HT-29 (cell line): ENCODE results near the gene ZNF236. TPM values are rescaled to one million over a fixed set of nuclear protein-coding genes. Genes with fewer than 3 reads are reported as not detected.

Experiments used
- DNase-seq: peaks from one replicate; pipeline ENCODE4 v3.0.0-alpha.2; 2015; ENCODE audit warnings: low spot score
- total RNA-seq: library from RNA; depleted of rRNA; stranded (reverse); fragments of >200 nt; shearing (Covaris generic); gene quantifications from 2 replicates; pipeline ENCODE4 v1.2.3, GENCODE V29; 2014

ZNF236 gene
- total RNA-seq, 1 experiment from 2014 or later: 6.6 TPM

GRCh38 chr18:76859474-76860339 lies 37.4 kb downstream of the ZNF236 start:
- no peak for DNase-seq

GRCh38 chr18:76860411-76860810 lies 38.1 kb downstream of the ZNF236 start:
- no peak for DNase-seq

DNA sequence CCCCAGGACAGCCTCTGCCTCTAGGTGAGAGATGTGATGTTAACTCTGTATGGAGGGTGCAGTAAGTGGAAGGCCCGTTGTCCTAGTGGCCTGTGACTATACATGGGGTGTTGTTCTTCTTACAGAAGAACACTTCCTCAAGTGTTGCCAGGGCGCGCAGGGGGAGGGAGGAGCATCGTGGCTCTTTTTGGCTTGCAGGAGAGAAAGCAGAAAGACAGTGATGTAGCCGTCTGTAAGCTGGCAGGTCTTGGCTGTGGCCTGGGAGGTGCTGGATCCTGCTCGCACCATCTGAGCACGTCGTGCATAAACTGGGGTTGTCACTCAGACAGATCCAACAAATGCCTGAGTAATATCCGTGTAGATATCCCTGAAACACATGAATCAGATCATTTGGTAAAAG lies 44.3 kb downstream of the ZNF236 start:
- no peak for DNase-seq

GRCh38 chr18:76873311-76873710 lies 51.0 kb downstream of the ZNF236 start:
- DNase-seq: no peak

DNA sequence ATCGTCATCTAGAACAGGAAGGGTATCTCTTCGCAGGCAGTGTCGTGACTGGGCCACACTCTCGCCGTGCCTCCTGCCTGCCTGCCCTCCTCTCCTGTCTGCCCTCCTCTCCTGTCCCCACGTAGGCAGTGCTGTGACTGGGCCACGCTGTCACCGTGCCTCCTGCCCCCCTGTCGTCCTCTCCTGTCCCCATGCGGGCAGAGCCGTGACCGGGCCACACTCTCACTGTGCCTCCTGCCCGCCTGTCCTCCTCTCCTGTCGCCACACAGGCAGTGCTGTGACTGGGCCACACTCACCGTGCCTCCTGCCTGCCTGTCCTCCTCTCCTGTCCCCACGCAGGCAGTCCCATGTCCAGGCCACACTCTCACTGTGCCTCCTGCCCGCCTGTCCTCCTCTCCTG lies 51.4 kb downstream of the ZNF236 start:
- DNase-seq: no peak

- no peak for DNase-seq
These were observed 52.5 kb downstream of the ZNF236 start for GRCh38 chr18:76874642-76875389.

DNA sequence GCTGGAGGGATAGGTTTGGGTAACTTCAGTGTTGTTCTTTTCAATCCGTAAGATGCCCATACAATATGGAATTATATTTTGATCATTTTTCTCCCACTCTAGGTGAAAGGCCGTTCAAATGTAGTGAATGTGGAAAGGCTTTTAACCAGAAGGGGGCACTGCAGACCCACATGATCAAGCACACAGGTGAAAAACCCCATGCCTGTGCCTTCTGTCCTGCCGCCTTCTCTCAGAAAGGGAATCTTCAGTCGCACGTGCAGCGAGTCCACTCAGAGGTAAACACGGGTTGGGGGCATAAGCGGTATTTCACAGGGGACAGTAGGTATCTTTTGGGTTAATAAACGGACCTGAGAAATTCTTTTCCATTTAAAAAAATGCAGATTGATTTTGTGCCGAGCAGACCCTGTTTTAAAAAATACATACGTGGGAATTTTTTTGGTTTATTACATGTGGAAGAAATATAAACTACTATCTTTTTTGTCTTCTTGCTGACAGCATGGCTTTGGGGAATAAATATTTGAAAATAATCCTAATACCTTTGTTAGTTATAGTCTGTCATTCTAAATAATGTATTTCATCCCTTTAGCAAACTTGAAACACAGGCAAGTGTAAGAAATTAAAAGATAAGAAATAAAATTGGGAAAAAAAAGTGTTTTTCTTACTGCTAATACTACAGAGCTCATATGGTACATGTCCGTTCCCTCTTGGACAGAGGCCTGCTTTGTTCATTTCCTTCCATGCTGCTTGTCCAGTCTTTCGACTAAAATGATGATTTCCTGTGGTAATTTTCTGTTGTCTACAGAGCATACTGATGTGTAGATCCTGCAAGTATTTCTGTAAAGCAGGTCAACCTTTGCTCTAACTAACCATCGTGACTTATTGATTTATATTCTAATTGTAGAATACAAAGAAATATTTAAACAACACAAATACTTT lies 53.3 kb downstream of the ZNF236 start:
- DNase-seq: peak; percentile 34

DNA sequence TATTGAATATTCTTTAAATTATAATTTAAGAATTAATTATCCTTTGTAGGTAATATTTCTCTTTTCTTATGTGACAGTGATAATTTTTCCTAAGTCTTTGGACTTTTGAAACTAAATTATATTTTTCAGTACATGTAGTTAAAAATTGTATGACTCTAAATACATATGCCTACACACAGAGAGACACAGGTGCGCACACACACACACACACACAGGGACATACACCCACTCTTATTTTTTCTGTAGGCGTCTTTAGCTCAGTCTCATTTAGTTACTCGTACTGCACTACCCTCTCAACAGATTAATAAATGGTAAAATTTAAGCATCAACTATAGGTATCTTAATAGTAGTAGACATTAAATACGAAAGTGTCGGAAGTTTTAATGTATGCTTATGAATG lies 56.1 kb downstream of the ZNF236 start:
- DNase-seq: no peak

GRCh38 chr18:76880026-76880425 lies 57.7 kb downstream of the ZNF236 start:
- no peak for DNase-seq

GRCh38 chr18:76881744-76882143 lies 59.4 kb downstream of the ZNF236 start:
- no peak for DNase-seq

DNA sequence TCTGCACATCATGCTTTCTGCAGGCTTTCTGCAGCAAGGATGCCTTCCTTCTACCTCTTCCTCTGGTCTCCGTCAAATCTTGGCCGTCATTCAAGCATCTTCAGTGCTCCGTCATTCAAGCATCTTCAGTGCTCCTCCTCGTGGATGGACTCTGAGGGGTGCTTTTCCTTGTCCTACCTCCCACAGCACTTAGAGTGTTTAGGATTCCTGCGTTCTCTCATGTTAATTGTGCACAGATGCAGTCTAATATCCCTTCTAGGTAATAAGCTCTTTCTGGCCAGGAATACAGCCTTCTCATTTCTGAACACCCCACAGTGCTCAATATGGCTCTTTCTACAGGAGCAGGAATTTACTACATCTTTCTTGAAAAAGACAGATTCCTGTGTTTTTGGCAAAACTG lies 59.8 kb downstream of the ZNF236 start:
- no peak for DNase-seq

DNA sequence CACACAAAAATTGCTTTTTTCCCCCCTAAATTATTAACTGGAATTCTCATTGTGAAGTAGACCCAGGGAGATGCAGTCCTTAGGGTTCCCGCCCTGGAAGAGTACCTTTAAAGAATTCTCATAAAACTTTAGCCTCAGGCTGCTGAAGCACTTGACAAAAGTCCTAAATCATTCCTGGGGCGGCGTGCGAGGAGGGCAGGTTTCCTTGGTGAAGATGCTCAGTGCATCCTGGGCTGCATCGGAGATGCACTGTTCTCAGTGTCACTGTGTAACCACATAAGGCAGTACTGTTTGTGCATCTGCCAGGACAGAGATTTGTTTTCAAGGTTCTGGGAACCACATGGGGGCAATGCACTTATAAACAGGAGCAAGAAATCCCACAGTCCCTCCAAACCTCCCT lies 62.6 kb downstream of the ZNF236 start:
- DNase-seq: no peak

- no peak for DNase-seq
These were observed 63.8 kb downstream of the ZNF236 start for GRCh38 chr18:76886112-76886511.

GRCh38 chr18:76889091-76889699 lies 66.8 kb downstream of the ZNF236 start:
- DNase-seq: no peak

DNA sequence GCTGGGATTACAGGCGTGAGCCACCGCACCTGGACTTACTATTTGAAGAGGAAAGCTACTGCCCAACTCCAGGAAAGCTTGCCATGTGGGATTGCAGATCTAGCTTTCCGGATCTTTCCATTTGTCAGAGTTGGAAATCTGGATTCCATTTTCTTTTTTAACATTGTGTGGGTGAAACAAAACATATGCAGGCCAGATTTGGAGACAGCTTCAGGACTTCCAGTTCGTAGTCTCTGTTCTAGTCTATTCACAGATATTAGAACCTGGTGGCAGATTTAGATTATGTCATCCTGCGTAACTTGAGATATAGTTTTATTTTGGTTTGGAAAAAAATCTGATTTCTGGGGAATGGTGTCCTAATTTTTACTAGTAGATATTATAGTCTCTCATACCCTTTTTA lies 70.5 kb downstream of the ZNF236 start:
- DNase-seq: no peak

- no peak for DNase-seq
These were observed 72.4 kb downstream of the ZNF236 start for GRCh38 chr18:76894566-76895346.

DNA sequence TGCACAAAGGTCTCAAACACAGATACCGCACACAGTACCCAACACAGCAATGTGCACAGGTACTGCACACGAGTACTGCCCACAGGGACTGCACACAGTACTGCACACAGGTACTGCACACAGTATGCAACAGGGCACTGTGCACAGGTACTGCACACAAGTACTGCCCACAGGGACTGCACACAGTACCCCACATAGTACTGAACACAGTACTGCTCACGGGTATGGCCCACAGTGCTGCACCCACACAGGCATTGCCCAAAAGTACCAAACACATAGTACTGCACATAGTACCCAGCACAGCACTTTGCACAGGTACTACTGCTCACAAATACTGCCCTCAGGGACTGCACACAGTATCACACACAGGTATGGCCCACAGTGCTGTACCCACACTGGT lies 73.1 kb downstream of the ZNF236 start:
- no peak for DNase-seq

DNA sequence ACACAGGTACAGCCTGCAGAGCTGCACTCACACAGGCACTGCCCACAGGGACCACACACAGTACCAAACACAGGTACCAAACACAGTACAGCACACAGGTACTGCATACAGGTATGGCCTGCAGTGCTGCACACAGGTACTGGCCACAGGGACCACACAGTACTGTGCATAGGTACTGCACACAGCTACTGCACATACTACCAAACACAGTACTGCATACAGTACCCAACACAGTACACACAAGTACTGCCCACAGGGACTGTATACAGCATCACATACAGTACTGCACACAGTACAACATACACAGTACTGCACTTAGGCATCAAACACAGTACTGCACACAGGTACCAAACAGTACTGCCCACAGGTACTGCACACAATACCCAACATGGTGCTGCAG lies 74.3 kb downstream of the ZNF236 start:
- DNase-seq: no peak

- DNase-seq: no peak
These were observed 74.9 kb downstream of the ZNF236 start for GRCh38 chr18:76897257-76897656.

GRCh38 chr18:76903386-76903785 lies 81.0 kb downstream of the ZNF236 start:
- DNase-seq: no peak

- no peak for DNase-seq
These were observed 83.5 kb downstream of the ZNF236 start for GRCh38 chr18:76905821-76906220.
